Parathyroid adenoma (tissue), 2 donors: Measurements from ENCODE around the gene WDFY2.
"Not testable (repeated sequence)": the region's sequence is repeated elsewhere in the genome, so short reads cannot be mapped to it uniquely, and the experiment has no call there.

ENCODE experiments used
- H2AFZ ChIP-seq: fragments of 300-600 bp; sonication (generic); one replicate; pipeline ENCODE4 v1.7.0; 2017; ENCODE audit warnings: antibody characterized with exemption, mild to moderate bottlenecking
- H3K27ac ChIP-seq: fragments of 300-600 bp; sonication (generic); one replicate; pipeline ENCODE4 v1.7.0; 2017
- H3K27me3 ChIP-seq: fragments of 300-600 bp; sonication (generic); one replicate; pipeline ENCODE4 v1.7.0; 2017; ENCODE audit warnings: low read length; ENCODE audit not compliant: control insufficient read depth, insufficient read depth
- H3K36me3 ChIP-seq: fragments of 300-600 bp; sonication (generic); one replicate; pipeline ENCODE4 v1.7.0; 2017; ENCODE audit warnings: low read length; ENCODE audit not compliant: control insufficient read depth, insufficient read depth
- H3K4me1 ChIP-seq: fragments of 300-600 bp; sonication (generic); one replicate; pipeline ENCODE4 v1.7.0; 2017; ENCODE audit warnings: control low read depth
- H3K4me2 ChIP-seq: fragments of 300-600 bp; sonication (generic); one replicate; pipeline ENCODE4 v1.7.0; 2017; ENCODE audit warnings: low read length
- H3K4me3 ChIP-seq: fragments of 300-600 bp; sonication (generic); one replicate; pipeline ENCODE4 v1.7.0; 2017; ENCODE audit warnings: low read depth, low read length
- H3K79me2 ChIP-seq: fragments of 300-600 bp; sonication (generic); one replicate; pipeline ENCODE4 v1.7.0; 2017; ENCODE audit warnings: control low read depth
- H3K9ac ChIP-seq: fragments of 300-600 bp; sonication (generic); one replicate; pipeline ENCODE4 v1.7.0; 2017; ENCODE audit warnings: mild to moderate bottlenecking
- H3K9me3 ChIP-seq: fragments of 300-600 bp; sonication (generic); one replicate; pipeline ENCODE4 v1.7.0; 2017; ENCODE audit warnings: low read length; ENCODE audit not compliant: control insufficient read depth
- TF ChIP-seq, protein P1 (sequence below): fragments of 300-600 bp; sonication (generic); IDR thresholded peaks from one replicate; pipeline ENCODE4 v1.7.0; 2017; ENCODE audit warnings: antibody characterized with exemption, mild to moderate bottlenecking
- donor health status: primary hyperparathyroidism.

Gene WDFY2

DNA sequence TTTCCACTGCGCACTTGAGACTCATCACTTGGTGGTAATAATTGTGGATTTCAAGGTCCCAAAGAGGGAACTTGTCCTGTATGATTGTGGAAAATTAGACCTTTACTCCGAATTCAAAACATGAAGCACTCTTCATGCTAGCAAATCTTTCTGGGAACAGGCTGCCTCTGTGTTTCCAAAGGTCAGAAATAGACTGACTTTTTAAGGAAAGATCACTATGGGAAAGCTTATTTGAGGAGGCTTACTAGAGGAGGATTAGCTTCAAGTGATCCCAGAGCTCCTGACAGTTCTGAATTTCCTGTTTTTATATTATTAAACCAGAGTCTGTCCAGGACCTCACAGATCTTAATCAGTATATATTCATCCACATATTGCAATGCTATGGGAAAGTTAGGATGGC is 5.5 kb downstream of the WDFY2 start:
- H3K36me3 ChIP-seq: no peaks in the 10 kb centered on the region
- peak overlapping the region; percentile 80 for H3K27ac ChIP-seq
- H3K27me3 ChIP-seq: no peaks in the 10 kb centered on the region
- peaks cover 13% of the 10 kb centered on the region for H3K79me2 ChIP-seq
- H3K9ac ChIP-seq: no peak overlapping the region
- H3K4me1 ChIP-seq: peaks cover 30% of the 10 kb centered on the region
- H2AFZ ChIP-seq: no peak overlapping the region
- H3K9me3 ChIP-seq: no peaks in the 10 kb centered on the region
- TF ChIP-seq, protein P1, sequence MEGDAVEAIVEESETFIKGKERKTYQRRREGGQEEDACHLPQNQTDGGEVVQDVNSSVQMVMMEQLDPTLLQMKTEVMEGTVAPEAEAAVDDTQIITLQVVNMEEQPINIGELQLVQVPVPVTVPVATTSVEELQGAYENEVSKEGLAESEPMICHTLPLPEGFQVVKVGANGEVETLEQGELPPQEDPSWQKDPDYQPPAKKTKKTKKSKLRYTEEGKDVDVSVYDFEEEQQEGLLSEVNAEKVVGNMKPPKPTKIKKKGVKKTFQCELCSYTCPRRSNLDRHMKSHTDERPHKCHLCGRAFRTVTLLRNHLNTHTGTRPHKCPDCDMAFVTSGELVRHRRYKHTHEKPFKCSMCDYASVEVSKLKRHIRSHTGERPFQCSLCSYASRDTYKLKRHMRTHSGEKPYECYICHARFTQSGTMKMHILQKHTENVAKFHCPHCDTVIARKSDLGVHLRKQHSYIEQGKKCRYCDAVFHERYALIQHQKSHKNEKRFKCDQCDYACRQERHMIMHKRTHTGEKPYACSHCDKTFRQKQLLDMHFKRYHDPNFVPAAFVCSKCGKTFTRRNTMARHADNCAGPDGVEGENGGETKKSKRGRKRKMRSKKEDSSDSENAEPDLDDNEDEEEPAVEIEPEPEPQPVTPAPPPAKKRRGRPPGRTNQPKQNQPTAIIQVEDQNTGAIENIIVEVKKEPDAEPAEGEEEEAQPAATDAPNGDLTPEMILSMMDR: no peak
- no peak overlapping the region for H3K4me3 ChIP-seq
- H3K4me2 ChIP-seq: peak overlapping the region; percentile 44

DNA sequence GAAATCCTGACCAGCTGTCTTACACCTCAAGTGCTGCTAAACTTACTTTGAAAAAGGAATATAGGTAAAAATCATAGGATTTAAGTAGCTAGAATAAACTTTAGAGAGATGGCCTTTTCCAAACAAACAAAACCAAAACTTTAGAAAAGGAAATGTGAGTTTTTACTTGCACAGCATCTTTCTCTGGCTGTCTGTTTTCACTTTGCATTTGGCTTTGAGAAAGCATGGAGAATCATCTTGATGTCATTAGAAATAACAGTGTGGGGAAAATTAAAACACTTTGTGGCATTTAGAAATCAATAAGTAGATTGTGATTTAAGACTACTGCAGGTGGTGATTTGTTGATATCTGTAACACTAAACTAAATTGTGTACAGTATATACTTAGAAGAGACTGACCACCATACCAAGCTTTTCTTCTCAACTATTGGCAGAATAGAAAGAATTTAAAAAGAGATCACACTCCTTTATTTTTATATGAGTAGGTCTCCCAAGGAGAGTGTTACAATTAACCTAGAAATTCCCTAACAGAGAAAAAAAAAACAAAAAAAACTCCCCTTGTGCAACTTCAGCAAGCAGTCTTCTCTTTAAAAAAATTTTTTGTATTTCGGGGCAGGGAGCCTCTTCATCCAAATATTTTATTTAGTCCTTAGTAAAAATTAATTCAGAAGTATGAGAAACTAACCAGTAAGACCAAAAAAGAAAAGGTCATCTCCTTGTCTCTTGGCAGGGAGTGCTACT is 6.1 kb downstream of the WDFY2 start:
- H3K27ac ChIP-seq: peak overlapping the region; percentile 80
- no peak overlapping the region for H3K4me3 ChIP-seq

DNA sequence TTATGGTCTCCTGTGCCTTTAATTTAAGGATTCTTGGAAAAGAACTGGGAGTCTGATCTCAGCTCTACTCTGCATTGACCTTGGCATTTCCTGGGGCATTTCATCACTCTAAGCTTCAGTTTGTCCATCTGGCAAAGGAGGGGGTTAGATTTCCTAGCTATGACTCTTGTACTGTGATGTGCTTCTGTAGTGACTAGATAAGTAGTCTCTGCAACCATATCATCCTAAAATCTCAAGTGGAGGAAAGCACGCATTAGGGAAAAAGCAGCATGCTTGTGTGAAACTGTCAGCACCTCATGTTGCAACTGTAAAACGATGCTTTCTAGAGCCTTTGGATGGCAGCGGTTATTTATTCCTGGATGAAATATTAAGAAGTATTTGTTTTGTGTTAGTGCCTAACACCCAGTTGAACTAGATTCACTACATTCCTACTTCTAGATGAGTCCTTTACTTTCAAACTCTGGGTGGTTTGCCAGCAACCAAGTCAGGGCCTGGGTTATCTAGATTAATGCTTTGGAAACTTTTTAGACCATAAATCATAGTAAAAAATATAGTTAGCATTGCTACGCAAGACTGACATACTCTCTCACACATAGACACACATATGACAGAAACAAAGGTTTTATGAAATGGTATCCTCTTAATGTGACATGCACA is 6.8 kb downstream of the WDFY2 start:
- Histone ChIP-seq H3K4me1 (peaks cover 25% of the 10 kb centered on the region), H3K79me2 (peaks cover 20% of the 10 kb centered on the region), H3K9me3 (no peaks in the 10 kb centered on the region), H3K36me3 (no peaks in the 10 kb centered on the region), H3K4me3 (peak overlapping the region; percentile 1), H3K27ac (peak overlapping the region; percentile 80), H2AFZ (no peak overlapping the region), H3K4me2 (peak overlapping the region; percentile 44), H3K27me3 (no peaks in the 10 kb centered on the region), H3K9ac (no peak overlapping the region)
- TF ChIP-seq, protein P1: no peak

More for the DNA sequence above, 6.1 kb downstream of the WDFY2 start:
- Histone ChIP-seq H3K9me3 (no peaks in the 10 kb centered on the region), H3K9ac (no peak overlapping the region), H3K27me3 (no peaks in the 10 kb centered on the region), H3K4me1 (peaks cover 30% of the 10 kb centered on the region), H3K4me2 (peak overlapping the region; percentile 44), H3K79me2 (peaks cover 19% of the 10 kb centered on the region), H2AFZ (no peak overlapping the region), H3K36me3 (no peaks in the 10 kb centered on the region)
- TF ChIP-seq, protein P1: no peak

DNA sequence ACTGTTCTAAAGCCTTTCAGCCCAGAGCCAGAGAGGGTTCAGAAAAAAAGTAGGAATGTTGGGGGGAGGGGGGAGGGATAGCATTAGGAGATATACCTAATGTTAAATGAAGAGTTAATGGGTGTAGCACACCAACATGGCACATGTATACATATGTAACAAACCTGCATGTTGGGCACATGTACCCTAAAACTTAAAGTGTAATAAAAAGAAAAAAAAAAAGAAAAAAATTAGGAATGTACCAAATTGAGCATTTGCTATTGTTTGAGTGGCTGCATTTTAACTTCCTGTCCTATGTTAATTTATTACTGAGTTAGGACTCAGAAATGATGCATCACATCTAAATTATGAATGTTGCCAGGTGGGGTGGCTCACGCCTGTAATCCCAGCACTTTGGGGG is 7.7 kb downstream of the WDFY2 start:
- Histone ChIP-seq H3K27ac (peak overlapping the region; percentile 80), H3K4me3 (peak overlapping the region; percentile 1), H3K4me1 (peaks cover 27% of the 10 kb centered on the region), H3K79me2 (peaks cover 22% of the 10 kb centered on the region)
- H3K4me2 ChIP-seq, H3K27me3 ChIP-seq, H3K9me3 ChIP-seq, H3K36me3 ChIP-seq, H3K9ac ChIP-seq, H2AFZ ChIP-seq: not testable (repeated sequence)

DNA sequence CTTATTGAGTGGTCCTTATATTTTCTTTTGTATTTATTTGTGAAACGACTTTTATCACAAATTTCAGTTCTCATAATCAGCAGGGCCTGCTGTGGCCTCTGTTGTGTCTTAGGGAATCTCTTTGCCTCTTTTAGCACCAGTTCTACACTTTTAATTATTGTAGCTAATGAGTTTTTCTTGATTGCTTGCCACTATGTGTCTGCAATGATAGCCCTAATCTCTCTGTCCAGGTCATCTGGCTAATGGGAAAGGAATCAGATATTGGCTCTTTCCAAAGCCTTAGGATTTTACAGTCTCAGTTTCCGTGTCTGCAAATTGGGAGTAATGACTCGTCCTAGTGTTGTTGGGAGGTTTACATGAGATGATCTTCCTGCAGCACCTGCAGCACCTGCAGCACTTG is 10.2 kb downstream of the WDFY2 start:
- Histone ChIP-seq H3K4me1 (peaks cover 15% of the 10 kb centered on the region), H3K27me3 (no peaks in the 10 kb centered on the region), H3K9ac (no peak overlapping the region), H3K36me3 (no peaks in the 10 kb centered on the region), H3K27ac (no peak overlapping the region), H3K4me2 (no peak overlapping the region), H3K79me2 (peaks cover 29% of the 10 kb centered on the region), H3K9me3 (no peaks in the 10 kb centered on the region), H2AFZ (no peak overlapping the region), H3K4me3 (no peak overlapping the region)
- TF ChIP-seq, protein P1: no peak
